ENCODE results near the gene RPL4.
"Not testable (repeated sequence)": the region's sequence is repeated elsewhere in the genome, so short reads cannot be mapped to it uniquely, and the experiment has no call there.

RPL4 gene

DNA sequence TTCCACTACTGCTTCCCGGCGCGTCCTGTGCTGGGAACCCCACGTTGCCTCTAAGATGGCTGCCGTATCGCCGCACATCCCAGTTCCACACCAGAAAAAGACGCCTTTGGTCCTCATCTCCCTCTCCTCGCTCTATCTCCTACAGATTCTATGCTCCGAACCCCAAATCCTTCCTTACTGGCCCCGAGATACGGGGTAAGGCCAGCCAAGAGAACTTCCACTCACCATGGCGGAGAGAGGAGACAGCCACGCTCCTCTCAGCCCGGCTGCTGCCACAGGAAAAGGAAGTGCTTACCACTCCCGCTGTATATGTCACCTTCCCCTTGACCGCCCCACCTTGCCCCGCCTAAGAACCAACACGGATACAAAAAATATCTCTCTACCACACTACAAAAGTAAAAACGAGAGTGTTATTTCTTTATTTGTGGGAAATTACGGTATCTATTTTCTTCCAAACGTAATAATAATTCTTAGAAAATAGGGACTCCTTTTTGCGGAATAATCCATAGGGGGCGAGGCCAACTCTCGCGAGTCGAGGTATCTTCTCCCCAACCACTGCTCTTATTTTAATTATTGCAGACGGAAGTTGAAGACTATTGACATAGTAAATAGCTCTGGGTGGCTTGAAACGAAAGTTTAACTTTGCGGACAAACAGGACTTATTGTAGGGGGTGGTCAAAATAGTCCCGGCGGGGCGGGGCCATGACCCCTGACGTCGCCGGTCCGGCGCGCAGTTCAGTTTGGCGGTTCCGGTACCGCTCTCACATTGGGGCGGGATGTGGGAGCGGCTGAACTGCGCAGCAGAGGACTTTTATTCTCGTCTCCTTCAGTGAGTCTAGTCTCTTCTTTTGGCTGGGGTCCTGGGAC is at the start of gene RPL4, which contains the start of gene ZWILCH:
Gene RPL4, minus strand, starts transcription at position 293 of the 867 bp plus-strand sequence. Its CDS starts 65 bp downstream, at position 228.
Gene ZWILCH, plus strand, starts transcription at position 764 of the 867 bp plus-strand sequence. Its CDS starts 13 bp downstream, at position 777.
- peak; percentile 82 for DNase-seq (ENCODE audit: low spot score)

DNA sequence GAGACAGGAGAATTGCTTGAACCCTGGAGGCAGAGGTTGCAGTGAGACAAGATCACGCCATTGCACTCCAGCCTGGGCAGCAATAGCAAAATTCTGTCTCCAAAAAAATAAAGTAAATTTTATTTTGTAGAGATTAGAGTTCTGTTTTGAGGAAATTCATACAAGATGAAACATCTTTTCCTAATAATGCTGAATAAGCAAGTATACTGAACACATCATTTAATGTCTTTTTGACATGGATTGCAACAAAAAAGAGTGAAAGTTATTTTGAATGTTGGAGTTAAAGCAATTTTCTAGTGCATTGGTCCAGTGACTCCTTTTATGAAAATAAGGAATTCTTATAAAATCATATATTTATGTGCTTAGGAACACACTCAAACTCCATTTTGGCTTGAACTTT is 40.6 kb upstream of the RPL4 start:
- no peak for DNase-seq (ENCODE audit: low spot score)

DNA sequence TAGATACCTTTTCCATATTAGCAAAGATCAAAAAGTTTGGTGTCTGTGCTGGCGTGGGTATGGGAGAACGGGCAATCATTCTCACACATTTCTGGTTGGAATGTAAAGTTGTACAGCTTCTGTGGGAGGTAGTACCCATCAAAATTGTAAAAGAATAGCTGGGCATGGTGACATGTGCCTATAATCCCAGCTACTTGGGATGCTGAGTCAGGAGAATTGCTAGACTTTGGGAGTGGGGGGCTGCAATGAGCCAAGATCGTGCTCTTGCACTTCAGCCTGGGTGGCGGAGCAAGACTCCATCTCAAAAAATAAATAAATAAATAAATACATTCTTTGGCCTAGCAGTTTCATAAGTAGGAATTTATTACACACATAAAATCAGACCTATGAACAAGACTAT is 38.2 kb upstream of the RPL4 start:
- DNase-seq (ENCODE audit: low spot score): no peak

DNA sequence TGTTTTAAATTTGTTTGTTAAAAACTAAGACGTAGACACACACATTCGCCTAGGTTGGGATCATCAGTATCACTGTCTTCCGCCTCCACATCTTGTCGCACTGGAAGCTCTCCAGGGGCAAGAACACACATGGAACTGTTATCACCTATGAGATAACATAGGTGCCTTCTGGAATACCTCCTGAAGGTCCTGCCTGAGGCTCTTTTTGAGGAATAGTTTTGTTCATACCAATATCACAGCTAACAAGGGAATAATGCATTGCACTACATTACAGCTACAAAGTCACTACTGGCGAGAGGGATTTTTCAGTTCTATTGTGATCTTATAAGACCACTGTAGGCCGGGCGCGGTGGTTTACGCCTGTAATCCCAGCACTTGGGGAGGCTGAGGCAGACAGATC is 30.4 kb upstream of the RPL4 start:
- no peak for DNase-seq (ENCODE audit: low spot score)

GRCh38 chr15:66524838-66525237 is 20.2 kb upstream of the RPL4 start:
- DNase-seq (ENCODE audit: low spot score): peak; percentile 14

DNA sequence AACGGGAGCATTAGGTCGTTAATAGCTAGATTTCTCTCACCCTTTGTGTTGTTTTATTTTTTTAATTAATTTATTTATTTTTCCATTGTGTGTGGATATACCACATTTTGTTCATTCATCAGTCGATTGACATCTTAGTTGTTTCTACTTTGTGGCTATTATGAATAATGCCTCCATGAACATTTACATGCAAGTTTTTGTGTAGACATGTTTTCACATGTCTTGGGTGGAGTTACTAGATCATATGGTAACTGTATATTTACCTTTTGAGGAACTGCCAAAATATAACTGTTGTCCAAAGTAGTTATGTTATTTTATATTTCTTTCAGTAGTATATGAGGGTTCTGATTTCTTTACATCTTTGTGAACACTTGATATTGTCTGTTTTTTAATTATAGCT is 19.3 kb upstream of the RPL4 start:
- no peak for DNase-seq (ENCODE audit: low spot score)

- DNase-seq (ENCODE audit: low spot score): no peak
These were observed 11.3 kb upstream of the RPL4 start for GRCh38 chr15:66515901-66516322.

DNA sequence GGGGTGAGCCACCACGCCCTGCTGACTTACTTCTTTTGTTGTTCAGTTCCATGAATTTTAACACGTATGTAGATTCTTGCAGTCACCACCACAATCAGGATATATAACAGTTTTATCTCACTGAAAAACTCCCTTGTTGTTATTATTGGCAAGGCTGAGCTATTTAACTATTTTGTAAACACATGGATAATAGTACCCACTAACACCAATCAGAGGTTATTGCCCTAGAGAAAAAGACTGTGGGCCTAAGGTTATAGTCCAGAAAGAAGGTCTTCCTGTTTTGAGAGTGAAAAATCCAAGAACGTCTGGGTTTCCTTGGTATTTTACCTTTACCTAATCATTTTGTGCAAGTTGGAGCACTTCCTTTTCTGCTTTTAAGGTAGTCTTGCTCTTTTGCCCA is 9.9 kb upstream of the RPL4 start:
- no peak for DNase-seq (ENCODE audit: low spot score)

GRCh38 chr15:66508293-66508883 is 3.7 kb upstream of the RPL4 start:
- DNase-seq (ENCODE audit: low spot score): no peak

DNA sequence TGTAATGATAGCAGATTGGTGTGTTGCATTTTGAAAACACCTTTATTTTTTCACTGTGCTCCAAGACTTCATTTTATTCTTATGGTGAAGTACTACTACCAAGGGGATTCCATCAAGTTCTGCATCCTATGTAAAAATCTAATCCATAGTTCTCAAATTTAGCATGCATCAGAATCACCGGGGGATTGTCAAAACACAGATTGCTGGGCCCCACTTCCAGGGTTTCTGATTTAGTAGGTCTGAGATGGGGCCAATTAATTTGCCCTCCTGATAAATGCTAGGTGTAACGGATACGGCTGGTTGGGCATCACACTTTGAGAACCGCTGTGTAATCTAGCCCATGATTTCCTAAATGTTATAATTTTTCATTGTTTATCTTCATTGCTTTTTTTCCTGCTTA is 1.2 kb upstream of the RPL4 start:
- DNase-seq (ENCODE audit: low spot score): no peak

GRCh38 chr15:66505430-66505811 is 766 bp upstream of the RPL4 start:
- DNase-seq (ENCODE audit: low spot score): peak; percentile 22

DNA sequence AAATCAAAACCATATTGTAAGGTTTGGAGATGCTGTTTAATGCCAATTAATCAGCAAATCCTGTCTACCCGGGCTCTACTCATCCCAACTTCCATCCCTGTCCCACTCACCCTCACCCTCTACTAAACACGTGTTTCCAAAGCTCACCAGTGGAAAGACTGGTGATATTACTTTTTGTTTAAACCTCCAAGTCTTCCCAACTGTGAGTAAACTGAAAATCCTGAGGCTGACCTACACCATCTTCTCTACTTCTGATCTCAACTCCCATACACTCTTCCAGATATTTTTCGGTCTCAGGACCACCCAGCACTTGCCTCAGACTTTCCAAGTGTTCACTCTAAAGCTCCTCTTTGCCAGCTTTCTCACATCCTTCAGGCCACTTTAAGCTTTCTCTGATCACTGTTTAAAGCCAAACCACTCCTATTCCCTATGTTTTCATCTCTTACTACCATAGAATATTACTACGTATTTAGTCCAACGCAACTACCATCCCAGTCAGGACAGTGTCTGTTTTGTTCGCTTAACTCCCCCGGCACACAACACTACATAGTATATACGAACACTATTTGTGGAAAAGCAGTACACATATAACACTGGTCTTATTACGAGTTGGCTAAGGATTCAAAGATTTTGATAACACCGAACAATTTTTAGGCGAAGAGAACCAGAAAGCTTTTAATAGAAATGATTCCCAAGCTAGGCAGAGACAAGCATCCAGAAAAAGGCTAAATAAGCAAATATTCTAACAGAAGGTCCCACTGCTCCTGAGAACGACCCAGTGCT is 684 bp downstream of the RPL4 start:
- DNase-seq (ENCODE audit: low spot score): no peak

DNA sequence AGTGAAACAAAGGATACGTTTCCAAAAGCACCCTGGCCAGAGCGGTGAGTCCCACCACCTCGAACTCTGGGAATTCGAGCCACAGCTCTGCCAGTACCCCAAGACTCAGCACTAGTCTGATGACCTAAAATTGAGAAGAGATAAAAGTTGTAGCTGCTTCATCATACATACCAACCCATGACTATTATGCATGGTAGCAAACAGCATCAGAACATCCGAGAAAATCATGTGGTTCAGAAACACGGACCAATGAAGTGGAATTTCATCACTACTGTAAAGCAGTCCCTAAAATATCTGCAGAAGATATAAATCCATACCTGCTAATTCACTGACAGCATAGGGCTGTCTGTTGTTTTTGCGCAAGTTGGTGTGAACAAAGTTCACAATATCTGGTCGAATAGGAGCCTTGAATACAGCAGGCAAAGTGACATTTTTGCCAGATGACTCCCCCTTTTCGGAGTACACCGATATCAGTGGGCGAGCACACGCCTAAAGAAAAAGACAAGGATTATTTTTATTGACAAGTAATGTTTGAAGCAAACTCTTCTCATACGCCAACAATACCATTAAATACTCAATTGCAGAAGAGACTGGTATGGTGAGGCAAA is 1.5 kb downstream of the RPL4 start:
- DNase-seq (ENCODE audit: low spot score): not testable (repeated sequence)

DNA sequence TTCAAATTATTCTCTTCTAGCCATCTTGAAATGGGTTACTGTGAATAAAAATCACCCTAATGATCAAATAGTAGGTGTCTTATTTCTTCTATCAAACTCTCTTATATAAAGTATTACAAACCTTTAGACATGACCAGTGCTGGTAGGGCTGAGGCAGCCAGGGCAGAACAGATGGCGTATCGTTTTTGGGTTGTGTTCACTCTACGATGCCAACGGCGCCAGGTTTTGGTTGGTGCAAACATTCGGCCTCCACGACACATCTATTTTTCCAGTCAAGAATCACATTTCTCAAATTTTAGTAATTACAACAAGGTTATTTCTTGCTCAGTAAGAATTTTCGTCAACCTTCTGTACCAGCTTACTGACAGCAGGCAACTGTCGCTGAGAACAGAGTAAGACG is 2.2 kb downstream of the RPL4 start:
- no peak for DNase-seq (ENCODE audit: low spot score)

GRCh38 chr15:66500346-66500745 is 4.3 kb downstream of the RPL4 start:
- not testable (repeated sequence) for DNase-seq (ENCODE audit: low spot score)

GRCh38 chr15:66498501-66499386 is 5.9 kb downstream of the RPL4 start:
- DNase-seq (ENCODE audit: low spot score): peak; percentile 32

- DNase-seq (ENCODE audit: low spot score): peak; percentile 90
These were observed 6.9 kb downstream of the RPL4 start, which contains the start of gene SNAPC5 for GRCh38 chr15:66497502-66498455. SNAPC5 (minus strand) TSS chr15:66497762; CDS start chr15:66497731, 31 bp downstream.

- peak; percentile 30 for DNase-seq (ENCODE audit: low spot score)
These were observed 7.6 kb downstream of the RPL4 start for GRCh38 chr15:66496951-66497501.

DNA sequence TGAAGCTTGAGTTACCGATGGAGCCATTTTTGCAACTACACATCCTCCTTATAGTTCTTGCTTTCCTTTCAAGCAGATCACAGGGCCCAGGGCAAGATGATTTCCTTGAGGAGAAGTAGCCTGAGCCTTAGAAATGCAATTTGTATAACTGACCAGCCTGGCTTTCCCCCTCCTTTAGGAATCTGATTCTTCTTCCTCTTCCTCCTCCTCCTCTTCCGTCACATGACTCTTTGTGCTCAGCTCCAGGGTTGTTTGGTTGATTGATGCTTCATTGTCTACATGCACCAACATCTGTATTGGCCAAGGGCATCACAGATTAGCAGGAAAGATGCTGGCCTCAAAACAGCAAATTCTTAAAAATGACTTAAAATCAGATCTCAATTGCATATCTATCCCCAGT is 10.4 kb downstream of the RPL4 start:
- no peak for DNase-seq (ENCODE audit: low spot score)

GRCh38 chr15:66491846-66492245 is 12.8 kb downstream of the RPL4 start:
- DNase-seq (ENCODE audit: low spot score): no peak

Measured in pons (tissue), 1 donor.